ENCODE measurements around the gene SYDE2. TPM values are rescaled to one million over a fixed set of nuclear protein-coding genes. Genes with fewer than 3 reads are reported as not detected.

Gene SYDE2
- total and polyA plus RNA-seq, 9 of the 15 experiments (the other 6 are each of a cell fraction or from before 2014, with no cell fraction given), result 0.39 to 8.7 (median 4.5) TPM

DNA sequence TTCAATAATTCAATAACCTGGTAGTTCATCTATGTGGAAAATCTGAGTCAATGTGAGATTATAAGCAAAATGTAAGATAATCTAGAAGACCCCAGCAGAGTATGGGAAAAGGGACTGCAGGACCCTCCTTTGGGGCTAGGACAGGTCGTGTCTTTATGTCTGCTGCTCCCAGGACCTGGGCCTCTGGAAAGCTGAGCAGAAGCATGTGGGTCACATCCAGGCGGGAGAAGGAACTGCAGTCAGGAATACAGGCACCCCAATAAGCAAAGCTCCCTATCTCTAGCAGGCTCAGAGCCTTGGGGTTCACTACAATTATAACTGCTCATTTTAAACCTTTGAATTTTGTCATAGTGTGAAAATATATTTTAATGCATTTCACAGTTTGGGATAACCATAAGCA is 78.6 kb downstream of the SYDE2 start (continued):
- TF ChIP-seq, protein P1, sequence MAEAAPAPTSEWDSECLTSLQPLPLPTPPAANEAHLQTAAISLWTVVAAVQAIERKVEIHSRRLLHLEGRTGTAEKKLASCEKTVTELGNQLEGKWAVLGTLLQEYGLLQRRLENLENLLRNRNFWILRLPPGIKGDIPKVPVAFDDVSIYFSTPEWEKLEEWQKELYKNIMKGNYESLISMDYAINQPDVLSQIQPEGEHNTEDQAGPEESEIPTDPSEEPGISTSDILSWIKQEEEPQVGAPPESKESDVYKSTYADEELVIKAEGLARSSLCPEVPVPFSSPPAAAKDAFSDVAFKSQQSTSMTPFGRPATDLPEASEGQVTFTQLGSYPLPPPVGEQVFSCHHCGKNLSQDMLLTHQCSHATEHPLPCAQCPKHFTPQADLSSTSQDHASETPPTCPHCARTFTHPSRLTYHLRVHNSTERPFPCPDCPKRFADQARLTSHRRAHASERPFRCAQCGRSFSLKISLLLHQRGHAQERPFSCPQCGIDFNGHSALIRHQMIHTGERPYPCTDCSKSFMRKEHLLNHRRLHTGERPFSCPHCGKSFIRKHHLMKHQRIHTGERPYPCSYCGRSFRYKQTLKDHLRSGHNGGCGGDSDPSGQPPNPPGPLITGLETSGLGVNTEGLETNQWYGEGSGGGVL (CRISPR knock-in tag; IDR thresholded peaks at IDR 0.05), result no peak
- TF ChIP-seq TFAM (CRISPR knock-in tag; conservative IDR thresholded peaks at IDR 0.05) (no peak), ZNF586 (CRISPR knock-in tag; conservative IDR thresholded peaks at IDR 0.05) (no peak), MIER1 (IDR thresholded peaks at IDR 0.05; ENCODE audit: low read depth) (no peak), ZNF3 (CRISPR knock-in tag; IDR thresholded peaks at IDR 0.05) (no peak), NFXL1 (CRISPR knock-in tag; IDR thresholded peaks at IDR 0.05) (no peak), GABPA (tag; conservative IDR thresholded peaks at IDR 0.05; ENCODE audit: low read depth) (no peak), ZNF507 (tag; conservative IDR thresholded peaks at IDR 0.05) (no peak)
- TF ChIP-seq, protein P2, sequence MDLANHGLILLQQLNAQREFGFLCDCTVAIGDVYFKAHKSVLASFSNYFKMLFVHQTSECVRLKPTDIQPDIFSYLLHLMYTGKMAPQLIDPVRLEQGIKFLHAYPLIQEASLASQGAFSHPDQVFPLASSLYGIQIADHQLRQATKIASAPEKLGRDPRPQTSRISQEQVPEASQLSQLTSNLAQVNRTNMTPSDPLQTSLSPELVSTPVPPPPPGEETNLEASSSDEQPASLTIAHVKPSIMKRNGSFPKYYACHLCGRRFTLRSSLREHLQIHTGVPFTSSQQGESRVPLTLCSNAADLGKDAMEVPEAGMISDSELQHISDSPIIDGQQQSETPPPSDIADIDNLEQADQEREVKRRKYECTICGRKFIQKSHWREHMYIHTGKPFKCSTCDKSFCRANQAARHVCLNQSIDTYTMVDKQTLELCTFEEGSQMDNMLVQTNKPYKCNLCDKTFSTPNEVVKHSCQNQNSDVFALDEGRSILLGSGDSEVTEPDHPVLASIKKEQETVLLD (IDR thresholded peaks at IDR 0.05), result no peak
